ENCODE results near the gene RPA1. TPM values are rescaled to one million over a fixed set of nuclear protein-coding genes. Genes with fewer than 3 reads are reported as not detected.

RPA1 gene
- total RNA-seq, 2 experiments from 2014 or later = 189 to 197 TPM

DNA sequence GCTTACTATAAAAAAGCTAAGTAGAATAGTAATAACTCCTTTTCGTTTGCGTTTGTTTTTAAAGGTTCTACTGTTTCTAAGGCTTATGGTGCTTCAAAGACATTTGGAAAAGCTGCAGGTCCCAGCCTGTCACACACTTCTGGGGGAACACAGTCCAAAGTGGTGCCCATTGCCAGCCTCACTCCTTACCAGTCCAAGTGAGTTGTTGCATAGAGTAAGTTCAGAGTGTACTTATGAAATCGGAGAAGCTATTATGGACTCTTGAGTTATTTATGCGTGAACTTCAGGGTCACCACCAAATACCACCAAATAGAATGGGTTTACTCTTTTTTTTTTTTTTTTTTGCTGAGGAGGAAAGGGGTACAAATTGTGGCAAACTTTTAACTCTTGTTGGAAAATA, 45.8 kb downstream of the RPA1 start:
- ATAC-seq = no peak
- intact Hi-C loops (cut with micrococcal nuclease) = no loop called here
- Mint-ChIP-seq H3K27ac (no peak overlapping the region), H3K27me3 (no peaks in the 10 kb centered on the region), H3K4me1 (ENCODE audit: low read depth) (peaks cover 34% of the 10 kb centered on the region), H3K9me3 (no peaks in the 10 kb centered on the region), H3K4me3 (no peak overlapping the region), H3K36me3 (ENCODE audit: low read depth) (peaks cover 62% of the 10 kb centered on the region)
- ChIA-PET CTCF (interaction anchor here (1.0 to 2.3 kb wide), 3 partner anchors 10 to 155 kb away, joined by 3 to 10 read pairs (median 3); no protein-coding TSS in a partner anchor), POLR2A (no interaction called here)
- TF ChIP-seq, protein P1, sequence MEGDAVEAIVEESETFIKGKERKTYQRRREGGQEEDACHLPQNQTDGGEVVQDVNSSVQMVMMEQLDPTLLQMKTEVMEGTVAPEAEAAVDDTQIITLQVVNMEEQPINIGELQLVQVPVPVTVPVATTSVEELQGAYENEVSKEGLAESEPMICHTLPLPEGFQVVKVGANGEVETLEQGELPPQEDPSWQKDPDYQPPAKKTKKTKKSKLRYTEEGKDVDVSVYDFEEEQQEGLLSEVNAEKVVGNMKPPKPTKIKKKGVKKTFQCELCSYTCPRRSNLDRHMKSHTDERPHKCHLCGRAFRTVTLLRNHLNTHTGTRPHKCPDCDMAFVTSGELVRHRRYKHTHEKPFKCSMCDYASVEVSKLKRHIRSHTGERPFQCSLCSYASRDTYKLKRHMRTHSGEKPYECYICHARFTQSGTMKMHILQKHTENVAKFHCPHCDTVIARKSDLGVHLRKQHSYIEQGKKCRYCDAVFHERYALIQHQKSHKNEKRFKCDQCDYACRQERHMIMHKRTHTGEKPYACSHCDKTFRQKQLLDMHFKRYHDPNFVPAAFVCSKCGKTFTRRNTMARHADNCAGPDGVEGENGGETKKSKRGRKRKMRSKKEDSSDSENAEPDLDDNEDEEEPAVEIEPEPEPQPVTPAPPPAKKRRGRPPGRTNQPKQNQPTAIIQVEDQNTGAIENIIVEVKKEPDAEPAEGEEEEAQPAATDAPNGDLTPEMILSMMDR (IDR thresholded peaks at IDR 0.05) = no peak
- DNase-seq = no peak

DNA sequence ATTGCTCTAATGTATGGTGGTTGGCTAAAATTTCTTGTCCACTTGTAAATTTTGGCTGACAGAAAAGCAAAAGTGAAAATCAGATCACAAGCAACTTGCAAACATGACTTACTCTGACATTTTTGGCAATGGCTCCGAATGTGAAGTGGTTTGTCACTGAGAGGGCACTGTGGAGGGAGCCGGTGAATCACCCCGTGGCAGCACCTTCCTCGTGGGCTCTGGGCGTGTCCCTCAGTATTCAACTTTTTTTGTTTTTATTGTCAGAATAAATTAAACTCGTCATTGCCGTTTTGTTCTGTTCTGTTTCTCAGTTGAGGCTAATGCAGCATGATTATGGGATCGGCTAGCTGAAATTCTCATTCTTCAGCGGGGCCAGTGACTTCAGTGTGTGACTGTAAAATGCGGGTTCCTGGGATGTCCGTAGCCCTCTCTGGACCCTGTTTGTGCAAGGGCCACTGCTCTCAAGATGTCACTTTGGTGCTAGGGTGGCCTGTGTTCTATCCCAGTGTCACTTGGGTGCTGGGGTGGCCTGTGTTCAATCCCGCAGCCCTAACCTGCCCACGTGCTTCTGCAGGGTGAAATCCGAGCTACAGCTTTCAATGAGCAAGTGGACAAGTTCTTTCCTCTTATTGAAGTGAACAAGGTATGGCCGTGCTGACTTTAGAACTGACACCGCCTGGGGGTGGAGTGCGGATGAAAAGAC, 48.8 kb downstream of the RPA1 start:
- H3K9me3 Mint-ChIP-seq = no peaks in the 10 kb centered on the region
- ChIA-PET CTCF (interaction anchor here (0.9 to 6.5 kb wide), 4 partner anchors 8 to 17 kb away, joined by 3 to 50 read pairs (median 4); no protein-coding TSS in a partner anchor), POLR2A (no interaction called here)
- no peak overlapping the region for H3K27ac Mint-ChIP-seq
- no peak for ATAC-seq
- intact Hi-C loops (cut with micrococcal nuclease) = no loop called here
- DNase-seq = peak; percentile 33
- H3K36me3 Mint-ChIP-seq (ENCODE audit: low read depth) = peaks cover 47% of the 10 kb centered on the region
- TF ChIP-seq, protein P1 (IDR thresholded peaks at IDR 0.05) = no peak
- H3K4me1 Mint-ChIP-seq (ENCODE audit: low read depth) = peaks cover 5% of the 10 kb centered on the region
- H3K27me3 Mint-ChIP-seq = no peaks in the 10 kb centered on the region
- no peak overlapping the region for H3K4me3 Mint-ChIP-seq

DNA sequence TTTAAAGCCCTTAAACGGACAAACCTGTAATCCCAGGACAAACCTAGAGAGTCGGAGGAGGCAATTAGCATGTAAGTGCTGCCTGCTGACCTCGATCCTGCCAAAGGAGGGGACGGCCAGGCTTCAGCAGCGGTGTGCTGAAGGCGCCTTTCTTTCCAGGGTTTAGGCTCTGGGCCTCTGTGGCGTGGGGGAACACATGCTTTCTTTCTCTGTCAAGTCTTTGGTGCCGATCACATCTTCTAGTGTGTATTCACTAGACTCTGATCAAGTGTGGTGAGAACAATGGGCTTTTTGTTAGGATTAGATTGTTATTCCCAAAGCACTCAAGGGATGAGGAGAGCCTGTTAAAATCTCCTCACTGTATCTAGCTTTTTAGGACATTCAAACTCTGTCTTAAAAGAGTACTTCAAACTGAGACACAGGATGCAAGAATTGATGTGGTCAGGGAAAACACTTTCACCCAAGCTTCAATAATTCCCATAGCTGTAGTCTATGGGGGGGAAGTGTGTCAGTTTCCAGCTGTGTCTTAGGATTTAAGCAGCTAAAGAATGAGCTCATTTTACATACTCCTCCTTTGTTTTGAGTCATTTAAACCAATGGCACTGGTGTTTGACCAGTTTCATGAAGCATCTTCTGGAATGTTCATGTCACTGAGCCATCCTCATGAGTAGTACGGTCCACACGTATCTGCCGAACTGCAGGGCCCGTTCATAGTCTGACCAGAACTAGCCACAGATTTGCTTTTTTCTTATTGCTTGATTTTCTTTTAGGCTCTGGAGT, 51.2 kb downstream of the RPA1 start:
- ChIA-PET POLR2A (no interaction called here), CTCF (interaction anchor here (1.1 to 6.5 kb wide), 9 partner anchors 11 to 501 kb away, joined by 3 to 50 read pairs (median 7); partner anchors contain the start of gene RTN4RL1)
- Mint-ChIP-seq H3K4me1 (ENCODE audit: low read depth) (no peaks in the 10 kb centered on the region), H3K27me3 (no peaks in the 10 kb centered on the region), H3K9me3 (no peaks in the 10 kb centered on the region), H3K27ac (no peak overlapping the region), H3K4me3 (no peak overlapping the region), H3K36me3 (ENCODE audit: low read depth) (peaks cover 53% of the 10 kb centered on the region)
- TF ChIP-seq, protein P1 (IDR thresholded peaks at IDR 0.05) = no peak
- DNase-seq (no peak), ATAC-seq (no peak)
- intact Hi-C loops (cut with micrococcal nuclease) = no loop called here

DNA sequence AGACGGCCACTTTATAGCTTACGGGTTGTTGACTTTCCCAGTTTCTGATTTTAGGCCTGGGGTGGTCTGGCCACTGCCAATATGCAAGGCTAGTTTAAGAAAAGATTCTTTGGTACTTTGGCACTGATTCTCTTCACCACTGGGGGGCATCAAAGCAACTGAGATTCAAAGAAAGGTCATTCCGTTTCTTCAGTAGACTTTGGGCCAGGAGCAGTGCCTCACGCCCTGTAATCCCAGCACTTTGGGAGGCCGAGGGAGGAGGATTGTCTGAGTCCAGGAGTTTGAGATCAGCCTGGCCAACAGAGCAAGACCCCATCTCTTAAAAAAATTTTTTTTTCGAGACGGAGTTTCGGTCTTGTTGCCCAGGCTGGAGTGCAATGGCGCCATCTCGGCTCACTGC, 53.0 kb downstream of the RPA1 start:
- DNase-seq (peak; percentile 52), ATAC-seq (peak; percentile 53)
- H3K4me1 Mint-ChIP-seq (ENCODE audit: low read depth) = no peaks in the 10 kb centered on the region
- no peak overlapping the region for H3K27ac Mint-ChIP-seq
- no peaks in the 10 kb centered on the region for H3K9me3 Mint-ChIP-seq
- H3K36me3 Mint-ChIP-seq (ENCODE audit: low read depth) = peaks cover 43% of the 10 kb centered on the region
- TF ChIP-seq, protein P1 (IDR thresholded peaks at IDR 0.05) = peak; percentile 53
- intact Hi-C loops (cut with micrococcal nuclease) = no loop called here
- ChIA-PET CTCF (interaction anchor here (0.6 to 6.5 kb wide), 13 partner anchors 8 to 450 kb away, joined by 3 to 50 read pairs (median 4); partner anchors contain the start of genes OVCA2 and RTN4RL1), POLR2A (interaction anchor here (0.6 kb wide), 1 partner anchor 10 kb away, joined by 3 read pairs; no protein-coding TSS in a partner anchor)
- H3K4me3 Mint-ChIP-seq = no peak overlapping the region
- no peaks in the 10 kb centered on the region for H3K27me3 Mint-ChIP-seq

All from activated CD8-positive, alpha-beta T cell treated with anti-CD3 and anti-CD28 coated beads for 36 hours (primary cell).